ENCODE data around the gene RTP3.

- TF ChIP-seq CTCF (conservative IDR thresholded peaks at IDR 0.05; ENCODE audit: low read depth in 2 of 2) (no peak), EZH2 (IDR thresholded peaks at IDR 0.05; ENCODE audit: low read depth, unreplicated experiment) (no peak), REST (IDR thresholded peaks at IDR 0.05; ENCODE audit: unreplicated experiment) (no peak), POLR2AphosphoS5 (IDR thresholded peaks at IDR 0.05; ENCODE audit: low read depth) (no peak), CREB1 (CRISPR knock-in tag; IDR thresholded peaks at IDR 0.05; ENCODE audit: low read depth) (no peak), EZH2phosphoT487 (IDR thresholded peaks at IDR 0.05; ENCODE audit: unreplicated experiment) (no peak), JUNB (IDR thresholded peaks at IDR 0.05; ENCODE audit: unreplicated experiment) (no peak), ETS1 (IDR thresholded peaks at IDR 0.05) (no peak), STAT1 (IDR thresholded peaks at IDR 0.05; ENCODE audit: unreplicated experiment) (no peak), ZNF114 (CRISPR knock-in tag; IDR thresholded peaks at IDR 0.05) (no peak)
Observed at GRCh38 chr3:46482632-46483350, 15.0 kb upstream of the RTP3 start.

Data from GM23338 (cell line).